ENCODE results near the gene PDYN.
"Not testable (repeated sequence)": the region's sequence is repeated elsewhere in the genome, so short reads cannot be mapped to it uniquely, and the experiment has no call there.

The PDYN gene

GRCh38 chr20:1993986-1994385 lies at the start of gene PDYN:
Gene PDYN, minus strand, starts transcription at chr20:1994058. Its CDS starts 10,974 bp downstream, at chr20:1983084.
- in situ Hi-C loops (cut with MboI; ENCODE audit: low sequenced_read_pairs) = loop anchor here (25.0 kb wide), 1 partner anchor 168 kb away; no protein-coding TSS in a partner anchor

DNA sequence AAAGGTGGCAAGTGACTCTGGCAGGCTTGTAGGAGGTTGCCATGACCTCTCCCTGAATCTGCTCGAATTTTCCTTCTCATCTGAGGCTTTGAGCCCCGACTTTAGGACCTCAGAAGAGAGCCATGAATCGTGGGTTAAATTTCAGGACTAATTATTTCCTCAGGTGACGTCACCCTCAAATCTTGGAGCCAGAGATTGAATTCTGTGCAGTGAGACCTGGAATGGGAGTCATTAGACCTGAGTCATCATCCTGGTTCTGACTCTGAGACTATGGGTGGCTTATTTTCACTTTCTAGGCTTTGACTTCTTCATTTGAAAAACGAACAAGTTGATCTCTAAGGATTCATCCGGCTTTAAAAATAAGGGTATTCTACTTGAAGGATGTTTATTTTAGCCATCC lies 48.5 kb upstream of the PDYN start:
- in situ Hi-C loops (cut with MboI; ENCODE audit: low sequenced_read_pairs) = no loop called here

GRCh38 chr20:2038161-2038560 lies 44.3 kb upstream of the PDYN start:
- in situ Hi-C loops (cut with MboI; ENCODE audit: low sequenced_read_pairs) = no loop called here

DNA sequence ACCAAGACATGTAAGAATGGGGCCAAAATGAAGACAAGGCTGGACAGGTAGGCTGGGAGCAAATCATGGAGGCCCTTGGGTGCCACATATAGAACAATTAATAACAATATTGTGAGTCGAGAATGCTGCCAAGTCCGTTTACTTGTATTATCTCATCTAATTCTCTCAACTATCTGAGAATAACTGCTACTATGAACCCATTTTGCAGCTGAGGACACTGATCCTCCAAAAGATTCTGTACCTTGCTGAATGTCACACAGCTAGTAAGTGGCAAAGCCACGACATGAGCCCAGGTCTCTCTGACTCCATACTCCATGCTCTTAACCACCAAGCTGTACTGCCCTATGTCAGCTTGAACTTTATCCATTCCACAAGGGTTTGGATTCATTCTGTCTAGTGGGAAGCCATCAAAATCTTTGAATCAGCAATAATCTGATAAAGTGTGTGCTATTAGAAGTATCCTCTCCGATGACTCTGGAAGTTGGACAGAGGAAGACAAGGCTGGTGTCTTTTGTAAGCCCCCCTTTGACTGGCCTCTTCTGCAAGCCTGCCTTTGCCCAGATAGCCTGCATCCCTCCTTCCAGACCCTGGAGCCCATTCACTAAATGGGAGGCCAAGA lies 43.5 kb upstream of the PDYN start:
- in situ Hi-C loops (cut with MboI; ENCODE audit: low sequenced_read_pairs) = no loop called here

GRCh38 chr20:2036357-2036756 lies 42.5 kb upstream of the PDYN start:
- in situ Hi-C loops (cut with MboI; ENCODE audit: low sequenced_read_pairs) = not testable (repeated sequence)

GRCh38 chr20:2032168-2032567 lies 38.3 kb upstream of the PDYN start:
- in situ Hi-C loops (cut with MboI; ENCODE audit: low sequenced_read_pairs) = no loop called here

DNA sequence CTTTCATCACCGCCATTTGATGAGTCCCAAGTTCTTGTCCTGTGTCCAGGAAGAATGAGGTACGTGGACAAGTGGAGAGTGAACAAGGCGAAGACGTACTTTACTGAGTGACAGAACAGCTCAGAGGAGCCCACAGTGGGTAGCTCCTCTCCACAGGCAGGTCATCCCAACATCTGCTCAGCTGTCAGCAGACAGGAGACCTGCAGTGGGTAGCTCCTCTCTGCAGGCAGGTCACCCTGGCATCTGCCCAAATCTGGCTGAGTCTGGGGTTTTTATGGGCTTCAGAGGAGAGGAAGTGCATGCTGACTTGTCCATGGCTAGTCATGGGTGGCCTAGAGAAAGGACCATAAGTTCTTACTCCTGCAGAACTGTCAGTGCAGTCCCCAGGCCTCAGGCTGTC lies 32.7 kb upstream of the PDYN start:
- in situ Hi-C loops (cut with MboI; ENCODE audit: low sequenced_read_pairs) = no loop called here

DNA sequence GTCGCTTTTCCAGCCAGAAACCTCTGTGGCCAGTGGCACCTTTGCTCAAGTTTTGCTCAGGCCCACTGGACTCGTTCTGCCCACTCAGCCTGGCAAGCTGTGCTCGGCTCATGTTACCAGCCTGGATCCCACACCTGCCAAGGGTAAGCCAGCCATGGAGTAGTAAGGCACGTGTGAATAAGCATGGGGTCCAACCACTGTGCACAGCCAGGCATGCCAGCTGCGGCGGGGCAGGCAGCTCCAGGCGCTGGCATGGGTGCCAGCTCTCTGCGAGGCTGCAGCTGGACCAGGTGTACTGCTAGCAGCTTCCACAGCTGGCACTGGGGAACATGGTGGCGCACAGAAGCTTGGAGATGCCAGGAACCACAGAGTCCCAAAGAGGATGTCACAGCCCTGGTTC lies 32.1 kb upstream of the PDYN start:
- in situ Hi-C loops (cut with MboI; ENCODE audit: low sequenced_read_pairs) = no loop called here

DNA sequence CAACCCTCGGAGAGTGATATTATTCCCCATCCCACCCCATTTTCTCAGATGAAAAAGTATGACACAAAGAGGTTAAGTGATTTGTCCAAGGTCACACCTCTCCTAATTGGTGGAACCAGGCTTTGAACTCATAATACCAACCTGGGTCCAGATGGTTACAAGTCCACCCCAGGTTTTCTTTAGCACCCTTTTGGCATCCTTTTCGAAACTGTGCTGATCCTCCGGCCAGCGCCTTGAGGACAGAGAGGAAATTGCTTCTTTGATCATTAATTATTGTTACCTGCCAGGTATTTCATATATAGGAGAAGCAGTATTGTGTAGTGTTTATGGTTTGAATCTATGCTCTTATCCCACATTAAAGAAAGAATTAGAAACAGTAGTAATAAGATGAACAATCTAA lies 29.3 kb upstream of the PDYN start:
- in situ Hi-C loops (cut with MboI; ENCODE audit: low sequenced_read_pairs) = no loop called here

DNA sequence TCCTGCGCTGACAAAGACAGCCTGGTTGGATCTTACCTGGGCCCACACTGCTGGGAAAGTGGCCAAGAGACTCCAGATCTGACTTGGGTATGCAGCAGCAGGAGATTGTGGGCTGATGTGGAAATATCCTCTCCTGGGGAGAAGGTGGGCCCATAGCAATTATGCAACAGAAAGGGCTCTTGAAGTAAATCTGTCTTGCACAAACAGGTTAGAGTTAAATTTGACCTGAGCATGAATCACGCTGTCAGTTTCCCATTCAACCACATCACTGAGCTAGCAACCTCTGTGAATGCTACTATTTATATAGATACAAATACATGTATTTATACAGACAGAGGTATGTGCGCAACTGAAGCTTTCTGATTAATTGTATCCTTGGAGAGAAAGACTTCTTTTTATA lies 28.3 kb upstream of the PDYN start:
- in situ Hi-C loops (cut with MboI; ENCODE audit: low sequenced_read_pairs) = no loop called here

- in situ Hi-C loops (cut with MboI; ENCODE audit: low sequenced_read_pairs) = no loop called here
These were observed 16.7 kb upstream of the PDYN start for GRCh38 chr20:2010533-2010932.

DNA sequence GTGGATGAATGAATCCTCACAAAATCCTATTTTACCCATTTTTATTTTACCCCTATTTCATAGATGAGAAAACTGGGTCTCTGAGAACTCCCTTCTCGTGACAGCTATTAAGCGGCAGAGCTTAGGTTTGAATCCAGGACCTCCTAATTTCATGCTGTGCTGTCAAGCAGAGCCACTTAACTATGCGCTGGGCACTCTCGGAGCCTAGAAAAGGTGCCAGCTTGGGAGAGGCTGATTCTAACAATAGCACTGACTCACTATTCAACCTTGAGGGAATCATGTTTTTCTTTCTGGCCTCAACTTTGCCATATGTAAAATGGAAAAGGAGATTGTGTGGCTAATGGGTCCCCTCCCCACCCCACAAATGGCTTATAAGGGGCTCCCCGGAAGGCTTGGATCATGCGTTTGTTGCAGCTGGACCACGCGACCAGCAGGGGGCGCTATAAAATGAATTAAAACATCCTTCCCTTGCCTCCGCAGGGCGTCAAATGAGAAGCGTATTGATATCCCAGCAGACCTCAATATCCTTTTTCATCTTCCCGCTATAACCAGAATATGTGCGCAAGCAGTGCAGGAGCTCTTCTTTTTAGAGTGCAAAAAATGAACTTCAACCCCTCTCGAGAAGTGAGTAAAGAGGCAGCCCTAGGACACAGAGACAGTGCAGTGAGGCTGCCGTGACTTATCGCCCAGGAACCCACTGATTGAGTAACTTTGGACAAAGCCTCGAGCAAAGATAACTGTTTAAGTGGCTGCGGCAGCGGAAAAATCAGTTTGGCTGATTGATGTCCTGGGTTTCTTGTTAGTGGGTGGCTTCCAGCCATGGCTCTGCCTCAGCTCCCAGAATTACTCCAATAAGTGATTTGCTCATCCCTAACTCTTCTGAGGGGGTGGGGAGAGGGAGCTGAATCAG lies 12.8 kb upstream of the PDYN start:
- in situ Hi-C loops (cut with MboI; ENCODE audit: low sequenced_read_pairs) = no loop called here

DNA sequence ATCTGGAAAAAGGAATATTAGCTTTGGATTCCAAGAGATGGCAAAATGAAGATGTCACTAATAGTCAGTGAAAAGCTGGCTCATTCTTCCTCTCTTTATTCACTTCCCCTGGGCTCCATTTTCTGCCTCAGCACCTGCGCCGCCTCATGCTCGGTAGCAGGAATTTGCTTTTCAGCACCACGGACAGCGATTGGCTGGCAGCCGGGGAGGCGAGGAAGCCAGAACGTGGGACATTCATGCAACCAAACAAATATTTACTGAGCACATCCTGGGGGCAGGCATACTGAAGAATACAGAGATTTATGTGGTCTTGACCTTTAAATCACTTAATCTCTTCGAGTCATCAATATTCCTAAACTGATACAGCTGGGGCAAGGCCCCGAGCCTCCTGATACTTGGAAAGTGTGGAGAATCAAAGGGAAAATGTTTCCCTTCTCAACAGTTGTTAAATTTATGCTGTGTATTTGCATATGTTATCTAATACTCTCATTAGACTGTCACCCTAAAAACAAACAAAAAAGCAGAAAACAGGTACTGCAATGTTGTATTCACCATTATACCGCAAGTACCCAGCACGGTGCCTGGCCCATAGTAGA lies 12.1 kb upstream of the PDYN start:
- in situ Hi-C loops (cut with MboI; ENCODE audit: low sequenced_read_pairs) = no loop called here

DNA sequence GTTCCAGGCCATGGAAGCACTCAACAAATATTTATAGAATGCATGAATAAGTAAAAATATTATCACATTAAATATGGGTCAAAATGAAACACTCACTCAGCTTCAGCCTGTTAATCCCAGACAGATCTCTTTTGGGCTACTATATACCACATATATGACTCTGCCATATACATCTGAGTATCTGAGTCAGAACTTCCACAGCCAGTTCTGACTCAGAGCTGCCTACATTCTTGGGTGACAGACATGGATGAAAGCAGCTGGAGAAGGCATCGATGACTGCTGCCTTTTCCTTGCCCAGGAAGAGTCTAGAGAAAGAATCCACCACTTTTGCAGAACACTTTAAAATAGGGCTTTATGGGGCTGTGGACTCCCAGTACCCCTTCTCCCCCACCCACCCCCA lies 11.5 kb upstream of the PDYN start:
- in situ Hi-C loops (cut with MboI; ENCODE audit: low sequenced_read_pairs) = no loop called here

DNA sequence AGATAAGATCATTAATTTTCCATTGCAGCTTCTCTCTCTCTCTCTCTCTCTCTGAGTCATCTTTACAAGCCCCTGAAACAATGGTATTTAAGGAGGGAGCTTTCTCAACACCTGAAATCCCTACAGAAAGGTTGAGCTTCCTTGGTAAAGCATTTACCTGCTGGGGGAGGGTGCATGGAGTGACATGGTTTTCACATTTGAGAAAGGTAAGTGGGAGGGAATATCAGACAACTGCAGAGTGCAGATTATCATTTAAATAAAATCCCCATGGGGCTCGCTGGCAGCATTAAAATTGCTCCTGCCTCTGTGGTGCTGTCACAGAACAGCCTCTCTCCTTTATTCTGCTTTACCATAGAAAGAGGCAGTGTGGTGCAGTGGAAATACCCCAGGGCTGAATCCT lies 10.3 kb upstream of the PDYN start:
- in situ Hi-C loops (cut with MboI; ENCODE audit: low sequenced_read_pairs) = no loop called here

DNA sequence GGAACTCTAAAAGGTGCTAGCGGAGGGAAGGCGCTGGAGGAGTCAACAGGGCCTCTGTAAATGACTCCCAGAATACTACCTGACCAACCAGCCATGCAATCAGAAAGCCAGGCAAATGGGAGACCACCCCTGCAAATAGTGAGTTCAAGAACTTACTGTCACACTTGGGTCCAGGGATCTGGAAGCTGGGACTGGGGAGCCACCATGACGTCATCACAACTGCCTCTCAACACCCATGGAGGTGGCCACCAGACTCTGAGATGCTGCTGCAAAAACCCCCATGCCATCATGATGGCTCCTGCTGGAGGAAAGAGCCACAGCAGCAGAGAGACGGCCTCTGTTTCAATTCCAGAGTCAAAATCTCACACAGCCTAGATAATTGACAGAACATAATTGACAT lies 8.5 kb upstream of the PDYN start:
- in situ Hi-C loops (cut with MboI; ENCODE audit: low sequenced_read_pairs) = no loop called here

- in situ Hi-C loops (cut with MboI; ENCODE audit: low sequenced_read_pairs) = no loop called here
These were observed 7.3 kb upstream of the PDYN start for GRCh38 chr20:2001119-2001518.

GRCh38 chr20:2000285-2000684 lies 6.4 kb upstream of the PDYN start:
- in situ Hi-C loops (cut with MboI; ENCODE audit: low sequenced_read_pairs) = no loop called here

- in situ Hi-C loops (cut with MboI; ENCODE audit: low sequenced_read_pairs) = loop anchor here (25.0 kb wide), 1 partner anchor 164 kb away; no protein-coding TSS in a partner anchor
These were observed 4.9 kb upstream of the PDYN start for GRCh38 chr20:1998715-1999114.

DNA sequence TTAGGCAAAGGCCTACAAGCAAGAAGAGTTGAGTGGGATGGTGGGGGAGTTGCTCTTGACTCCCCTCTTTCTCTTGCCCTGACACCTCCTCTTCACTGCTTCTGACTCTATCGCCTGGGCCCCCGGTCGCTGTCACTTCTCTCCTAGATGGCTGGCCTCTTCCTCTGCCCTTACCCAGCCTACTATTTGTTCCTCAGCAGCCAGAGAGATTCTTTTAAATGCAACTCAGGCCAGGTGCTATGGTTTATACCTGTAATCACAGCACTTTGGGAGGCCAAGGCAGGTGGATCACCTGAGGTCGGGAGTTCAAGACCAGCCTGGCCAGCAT lies 4.3 kb upstream of the PDYN start:
- in situ Hi-C loops (cut with MboI; ENCODE audit: low sequenced_read_pairs) = loop anchor here (25.0 kb wide), 1 partner anchor 164 kb away; no protein-coding TSS in a partner anchor

DNA sequence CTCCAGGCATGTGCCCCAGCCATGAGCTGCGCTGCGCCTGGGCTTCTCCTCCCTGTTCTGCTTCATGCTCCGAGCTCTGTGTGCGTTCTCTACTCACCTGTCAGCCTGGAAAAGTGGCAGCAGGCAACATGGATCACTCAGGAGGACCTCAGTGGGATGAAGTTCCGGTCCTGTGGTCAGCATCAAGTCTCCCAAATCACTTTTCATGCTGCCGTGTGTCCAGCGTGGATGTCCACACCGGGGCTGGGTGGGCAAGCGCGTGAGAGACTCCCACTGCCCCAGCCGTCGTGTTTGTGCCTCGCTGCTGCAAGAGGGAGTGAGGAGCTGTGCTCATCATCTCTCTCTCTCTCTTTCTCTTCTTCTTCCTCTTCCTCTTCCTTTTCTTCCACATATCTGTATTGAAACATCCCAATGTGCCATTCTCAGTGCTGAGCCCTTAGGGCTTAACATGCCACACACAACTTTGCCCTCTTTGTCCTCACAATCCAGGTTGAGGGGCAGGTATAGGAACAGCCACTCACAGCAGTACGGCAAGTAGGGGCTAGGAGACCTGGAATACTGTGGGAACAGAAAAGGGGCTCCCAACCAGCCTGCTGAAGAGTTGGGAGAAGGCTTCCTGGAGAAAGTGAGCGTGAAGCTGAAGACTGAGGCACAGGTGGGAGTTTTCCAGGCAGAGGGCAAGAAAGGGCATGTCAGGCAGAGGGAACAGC lies 3.8 kb upstream of the PDYN start:
- in situ Hi-C loops (cut with MboI; ENCODE audit: low sequenced_read_pairs) = loop anchor here (25.0 kb wide), 1 partner anchor 165 kb away; no protein-coding TSS in a partner anchor
